Endothelial cell (in vitro differentiated cells): ENCODE results near the gene PIWIL4. TPM values are rescaled to one million over a fixed set of nuclear protein-coding genes. Genes with fewer than 3 reads are reported as not detected.

ENCODE experiments used
- DNase-seq: peaks from one replicate; pipeline ENCODE4 v3.0.0; 2021; ENCODE audit warnings: low spot score
- H3K27ac Mint-ChIP-seq: one replicate; pipeline ENCODE4 v1.8.0; 2021; ENCODE audit warnings: mixed read lengths, inconsistent platforms; ENCODE audit not compliant: unreplicated experiment
- H3K27me3 Mint-ChIP-seq: one replicate; pipeline ENCODE4 v1.8.0; 2021; ENCODE audit warnings: mild to moderate bottlenecking, moderate library complexity, mixed read lengths, inconsistent platforms; ENCODE audit not compliant: unreplicated experiment
- H3K36me3 Mint-ChIP-seq: one replicate; pipeline ENCODE4 v1.8.0; 2021; ENCODE audit warnings: mild to moderate bottlenecking, low read depth, mixed read lengths, inconsistent platforms; ENCODE audit not compliant: unreplicated experiment
- H3K4me1 Mint-ChIP-seq: one replicate; pipeline ENCODE4 v1.8.0; 2021; ENCODE audit warnings: mild to moderate bottlenecking, mixed read lengths, inconsistent platforms; ENCODE audit not compliant: unreplicated experiment
- H3K4me3 Mint-ChIP-seq: one replicate; pipeline ENCODE4 v1.8.0; 2021; ENCODE audit warnings: mild to moderate bottlenecking, mixed read lengths, inconsistent platforms; ENCODE audit not compliant: unreplicated experiment
- H3K9me3 Mint-ChIP-seq: one replicate; pipeline ENCODE4 v1.8.0; 2021; ENCODE audit warnings: mixed read lengths, inconsistent platforms; ENCODE audit not compliant: unreplicated experiment
- CTCF ChIP-seq: fragments of 200-600 bp; sonication (generic); IDR thresholded peaks from one replicate; pipeline ENCODE4 v1.5.0; 2021; ENCODE audit warnings: antibody characterized with exemption; ENCODE audit not compliant: unreplicated experiment
- total RNA-seq: library from RNA; stranded (reverse); fragmentation: NEBNext Ultra II Directional; extraction: Animal tissue kit (Norgen Biotek cat#: 25700); gene quantifications from one replicate; pipeline ENCODE4 v1.2.1, GENCODE V29; 2021; ENCODE audit not compliant: unreplicated experiment

Gene PIWIL4
- total RNA-seq, 1 donor from 2014 or later, result 0.54 TPM

- no peak overlapping the region for H3K4me3 Mint-ChIP-seq
- no peaks in the 10 kb centered on the region for H3K27me3 Mint-ChIP-seq
- DNase-seq, result no peak
- H3K9me3 Mint-ChIP-seq, result no peaks in the 10 kb centered on the region
- H3K27ac Mint-ChIP-seq, result no peak overlapping the region
- no peak for TF ChIP-seq CTCF
- peaks cover 8% of the 10 kb centered on the region for H3K36me3 Mint-ChIP-seq
- peaks cover 30% of the 10 kb centered on the region for H3K4me1 Mint-ChIP-seq
These were observed 97.2 kb downstream of the PIWIL4 start for GRCh38 chr11:94664346-94664745.

- Mint-ChIP-seq H3K9me3 (no peaks in the 10 kb centered on the region), H3K36me3 (peaks cover 8% of the 10 kb centered on the region), H3K4me3 (no peak overlapping the region), H3K27me3 (no peaks in the 10 kb centered on the region), H3K27ac (no peak overlapping the region), H3K4me1 (peaks cover 30% of the 10 kb centered on the region)
- no peak for DNase-seq
- TF ChIP-seq CTCF, result no peak
These were observed 98.0 kb downstream of the PIWIL4 start for GRCh38 chr11:94665116-94665659.

- Mint-ChIP-seq H3K27me3 (no peaks in the 10 kb centered on the region), H3K36me3 (peaks cover 15% of the 10 kb centered on the region), H3K27ac (no peak overlapping the region), H3K4me1 (peaks cover 30% of the 10 kb centered on the region), H3K9me3 (peaks cover 5% of the 10 kb centered on the region), H3K4me3 (no peak overlapping the region)
- DNase-seq, result no peak
- TF ChIP-seq CTCF, result no peak
These were observed 99.9 kb downstream of the PIWIL4 start for GRCh38 chr11:94666792-94667721.

GRCh38 chr11:94668212-94668793, 101.1 kb downstream of the PIWIL4 start:
- Mint-ChIP-seq H3K27me3 (peaks cover 3% of the 10 kb centered on the region), H3K36me3 (peaks cover 16% of the 10 kb centered on the region), H3K9me3 (peaks cover 5% of the 10 kb centered on the region), H3K4me1 (peaks cover 30% of the 10 kb centered on the region), H3K4me3 (no peak overlapping the region), H3K27ac (no peak overlapping the region)
- TF ChIP-seq CTCF, result no peak
- DNase-seq, result no peak

- no peak for DNase-seq
- peaks cover 30% of the 10 kb centered on the region for H3K4me1 Mint-ChIP-seq
- peaks cover 3% of the 10 kb centered on the region for H3K27me3 Mint-ChIP-seq
- peaks cover 5% of the 10 kb centered on the region for H3K9me3 Mint-ChIP-seq
- peaks cover 16% of the 10 kb centered on the region for H3K36me3 Mint-ChIP-seq
- no peak for TF ChIP-seq CTCF
- no peak overlapping the region for H3K27ac Mint-ChIP-seq
- H3K4me3 Mint-ChIP-seq, result no peak overlapping the region
These were observed 101.9 kb downstream of the PIWIL4 start for GRCh38 chr11:94669023-94669422.
